OCI-LY7 (cell line): ENCODE measurements around the gene APIP.

Experiments
- CTCF ChIP-seq: fragments of 200-600 bp; sonication (generic); conservative IDR thresholded peaks from 2 replicates; pipeline ENCODE4 v1.5.1; 2014; ENCODE audit warnings: mild to moderate bottlenecking, antibody characterized with exemption, low read length, moderate library complexity, mixed read lengths
- EZH2phosphoT487 ChIP-seq: fragments of 200-600 bp; sonication (generic); IDR thresholded peaks from 2 replicates; pipeline ENCODE4 v1.6.1; 2018; ENCODE audit warnings: low read depth, borderline replicate concordance, mild to moderate bottlenecking, mixed run types, antibody characterized with exemption, low read length, moderate library complexity, mixed read lengths

GRCh38 chr11:34860034-34860433 is 56.1 kb downstream of the APIP start:
- no peak for TF ChIP-seq CTCF
- no peak for TF ChIP-seq EZH2phosphoT487
